ENCODE results near the gene C9orf40. TPM values are rescaled to one million over a fixed set of nuclear protein-coding genes. Genes with fewer than 3 reads are reported as not detected.

Gene C9orf40
- polyA plus RNA-seq, 2 of the 4 experiments (the other 2 are of a cell fraction), result 8.8 to 14.4 TPM

DNA sequence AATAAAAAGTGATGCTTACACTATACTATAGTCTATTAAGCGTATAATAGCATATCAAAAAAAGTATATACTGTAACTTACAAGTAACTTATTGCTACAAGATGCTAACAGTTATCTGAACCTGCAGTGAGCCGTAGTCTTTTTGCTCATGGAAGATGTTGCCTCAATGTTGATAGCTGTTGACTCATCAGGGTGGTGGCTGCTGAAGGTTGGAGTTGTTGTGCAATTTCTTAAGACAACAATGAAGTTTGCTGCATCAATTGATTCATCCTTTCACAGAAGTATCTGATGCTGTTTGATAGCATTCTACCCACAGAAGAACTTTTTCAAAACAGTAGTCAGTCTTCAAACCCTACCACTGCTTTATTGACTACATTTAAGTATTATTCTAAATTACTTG, 7.8 kb upstream of the C9orf40 start:
- H3K9me3 ChIP-seq, result peaks cover 24% of the 10 kb centered on the region
- H3K27ac ChIP-seq, result no peak overlapping the region
- 0 out of 3 replicates have a peak overlapping the region, but pooled peaks have one; percentile 9 for H3K4me2 ChIP-seq
- DNase-seq (ENCODE audit: low read depth in 1 of 2, low spot score in 1 of 2), result peak; percentile 21 to 74
- ChIA-PET CTCF (interaction anchor here (0.9 to 6.8 kb wide), 3 partner anchors 9 to 187 kb away, joined by 3 to 38 read pairs (median 8); partner anchors contain the start of genes C9orf40 and CARNMT1), POLR2A (interaction anchor here (0.9 kb wide), 1 partner anchor 8 kb away, joined by 3 read pairs; no protein-coding TSS in a partner anchor)
- peak; percentile 56 for TF ChIP-seq FOSL2 (IDR thresholded peaks at IDR 0.05)
- TF ChIP-seq FOSL2 (CRISPR knock-in tag; IDR thresholded peaks at IDR 0.05), result peak; percentile 78
- no peak for TF ChIP-seq ZFP36 (IDR thresholded peaks at IDR 0.05; ENCODE audit: borderline replicate concordance, partially characterized antibody)
- peak; percentile 92 to 94 for TF ChIP-seq CEBPB (IDR thresholded peaks at IDR 0.05)
- TF ChIP-seq TFCP2L1 (CRISPR knock-in tag; IDR thresholded peaks at IDR 0.05), result no peak
- TF ChIP-seq JUNB (IDR thresholded peaks at IDR 0.05), result peak; percentile 18; the same call in 1 of the 2 replicates
- TF ChIP-seq EHF (CRISPR knock-in tag; IDR thresholded peaks at IDR 0.05), result no peak
- no peak for TF ChIP-seq RNF2 (IDR thresholded peaks at IDR 0.05; ENCODE audit: borderline replicate concordance, low read depth)
- no peak for TF ChIP-seq RAD21 (conservative IDR thresholded peaks at IDR 0.05 in 1 of 2, IDR thresholded peaks at IDR 0.05 in 1 of 2)
- TF ChIP-seq, protein P1, sequence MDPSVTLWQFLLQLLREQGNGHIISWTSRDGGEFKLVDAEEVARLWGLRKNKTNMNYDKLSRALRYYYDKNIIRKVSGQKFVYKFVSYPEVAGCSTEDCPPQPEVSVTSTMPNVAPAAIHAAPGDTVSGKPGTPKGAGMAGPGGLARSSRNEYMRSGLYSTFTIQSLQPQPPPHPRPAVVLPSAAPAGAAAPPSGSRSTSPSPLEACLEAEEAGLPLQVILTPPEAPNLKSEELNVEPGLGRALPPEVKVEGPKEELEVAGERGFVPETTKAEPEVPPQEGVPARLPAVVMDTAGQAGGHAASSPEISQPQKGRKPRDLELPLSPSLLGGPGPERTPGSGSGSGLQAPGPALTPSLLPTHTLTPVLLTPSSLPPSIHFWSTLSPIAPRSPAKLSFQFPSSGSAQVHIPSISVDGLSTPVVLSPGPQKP (IDR thresholded peaks at IDR 0.05; ENCODE audit: low read depth, low read length), result no peak
- TF ChIP-seq, protein P2, sequence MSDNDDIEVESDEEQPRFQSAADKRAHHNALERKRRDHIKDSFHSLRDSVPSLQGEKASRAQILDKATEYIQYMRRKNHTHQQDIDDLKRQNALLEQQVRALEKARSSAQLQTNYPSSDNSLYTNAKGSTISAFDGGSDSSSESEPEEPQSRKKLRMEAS (IDR thresholded peaks at IDR 0.05), result no peak
- TF ChIP-seq, protein P3, sequence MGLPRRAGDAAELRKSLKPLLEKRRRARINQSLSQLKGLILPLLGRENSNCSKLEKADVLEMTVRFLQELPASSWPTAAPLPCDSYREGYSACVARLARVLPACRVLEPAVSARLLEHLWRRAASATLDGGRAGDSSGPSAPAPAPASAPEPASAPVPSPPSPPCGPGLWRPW (IDR thresholded peaks at IDR 0.05), result 0 out of 2 replicates have a peak, but pooled peaks have one; percentile 38
- WGBS (ENCODE audit: missing lambda C conversion rate), result 52% methylated on average over 2 of the region's 2 CpGs
- peak; percentile 77 to 93 for ATAC-seq
- no peak overlapping the region for H3K4me3 ChIP-seq
- FAIRE-seq, result peak; percentile 23
- H3K4me1 ChIP-seq, result peaks cover 10% of the 10 kb centered on the region

DNA sequence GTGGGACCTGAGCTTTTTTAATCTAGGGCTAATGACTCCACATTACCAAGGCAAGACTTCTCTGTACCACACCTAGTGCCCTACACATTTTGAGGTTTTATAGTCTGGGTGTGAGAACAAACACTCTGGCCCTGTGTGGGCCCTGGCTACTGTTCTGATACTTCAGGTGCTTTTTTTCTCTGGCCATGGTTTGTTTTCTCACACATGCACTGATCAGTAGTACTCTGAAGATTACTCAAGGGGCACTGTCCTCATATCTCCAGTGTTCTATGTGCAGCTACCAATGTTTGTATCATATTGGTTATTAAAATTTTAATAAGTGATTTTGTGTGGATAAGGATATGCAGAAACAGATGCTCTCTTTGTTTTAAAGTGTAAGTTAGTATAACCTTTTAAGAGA, 5.9 kb upstream of the C9orf40 start:
- H3K4me3 ChIP-seq, result no peak overlapping the region
- H3K9me3 ChIP-seq, result peaks cover 24% of the 10 kb centered on the region
- peaks cover 10% of the 10 kb centered on the region for H3K4me1 ChIP-seq
- ChIA-PET CTCF (interaction anchor here (0.7 kb wide), 1 partner anchor 185 kb away, joined by 5 read pairs; no protein-coding TSS in a partner anchor), POLR2A (no interaction called here)
- no peak overlapping the region for H3K27ac ChIP-seq
- ATAC-seq, result 0 out of 6 replicates have a peak, but pooled peaks have one; percentile 45 to 65
- FAIRE-seq, result no peak
- no peak for TF ChIP-seq CHD2 (IDR thresholded peaks at IDR 0.05; ENCODE audit: low read length, partially characterized antibody)
- no peak for TF ChIP-seq FOSB (CRISPR knock-in tag; IDR thresholded peaks at IDR 0.05)
- TF ChIP-seq ZC3H11A (IDR thresholded peaks at IDR 0.05), result no peak
- TF ChIP-seq CHD4 (IDR thresholded peaks at IDR 0.05; ENCODE audit: borderline replicate concordance), result no peak
- no peak for TF ChIP-seq KDM5A (IDR thresholded peaks at IDR 0.05)
- TF ChIP-seq NPAS2 (CRISPR knock-in tag; IDR thresholded peaks at IDR 0.05; ENCODE audit: borderline replicate concordance), result no peak
- no peak for TF ChIP-seq FOXS1 (CRISPR knock-in tag; IDR thresholded peaks at IDR 0.05)
- TF ChIP-seq, protein P1 (IDR thresholded peaks at IDR 0.05; ENCODE audit: low read depth, low read length), result no peak
- TF ChIP-seq CBX2 (IDR thresholded peaks at IDR 0.05; ENCODE audit: borderline replicate concordance, low read depth), result no peak
- TF ChIP-seq, protein P3 (IDR thresholded peaks at IDR 0.05), result no peak
- no peak for TF ChIP-seq RFX5 (IDR thresholded peaks at IDR 0.05)
- TF ChIP-seq SREBF2 (IDR thresholded peaks at IDR 0.05), result no peak
- no peak for TF ChIP-seq JUN (IDR thresholded peaks at IDR 0.05)
- TF ChIP-seq, protein P2 (IDR thresholded peaks at IDR 0.05), result no peak
- no peak for TF ChIP-seq RCOR1 (IDR thresholded peaks at IDR 0.05; ENCODE audit: low read depth, low read length)
- TF ChIP-seq CEBPB (IDR thresholded peaks at IDR 0.05), result no peak
- no peak for TF ChIP-seq KDM1A (IDR thresholded peaks at IDR 0.05; ENCODE audit: low read depth)
- no peak for TF ChIP-seq BHLHE40 (IDR thresholded peaks at IDR 0.05; ENCODE audit: low read depth, low read length)
- TF ChIP-seq POLR2A (IDR thresholded peaks at IDR 0.05; ENCODE audit: low read length), result no peak
- TF ChIP-seq GATA3 (IDR thresholded peaks at IDR 0.05; ENCODE audit: borderline replicate concordance), result no peak
- no peak for DNase-seq (ENCODE audit: low read depth in 1 of 2, low spot score in 1 of 2)
- no peak overlapping the region for H3K4me2 ChIP-seq
